H1 (cell line): ENCODE data around the gene POLR3E. TPM values are rescaled to one million over a fixed set of nuclear protein-coding genes. Genes with fewer than 3 reads are reported as not detected.

Source experiments
- HDAC2 ChIP-seq, 2 experiments: fragments of 300-600 bp in 1 of 2; sonication (generic) in 1 of 2; IDR thresholded peaks; 2 replicates each; pipeline ENCODE4 v1.6.1; 2011 to 2012; ENCODE audit warnings: low read depth in 2 of 2, low read length in 2 of 2, mild to moderate bottlenecking in 2 of 2, moderate library complexity in 2 of 2, borderline replicate concordance in 1 of 2, inconsistent platforms in 1 of 2
- RNF2 ChIP-seq: fragments of 200-900, 300-1000 bp; sonication (generic); IDR thresholded peaks from 2 replicates; pipeline ENCODE4 v1.7.1; 2016; ENCODE audit warnings: borderline replicate concordance, low read depth, mild to moderate bottlenecking, antibody characterized with exemption, low read length; ENCODE audit not compliant: poor library complexity, severe bottlenecking; ENCODE audit errors: missing control alignments
- SIN3A ChIP-seq, 2 experiments: IDR thresholded peaks in 1 of 2; conservative IDR thresholded peaks in 1 of 2; 2 replicates each; pipeline ENCODE4 v1.6.1; 2011 to 2012; ENCODE audit warnings: low read length in 2 of 2, improper control_type of control experiment in 1 of 2, low read depth in 1 of 2, mild to moderate bottlenecking in 1 of 2
- USF2 ChIP-seq: IDR thresholded peaks from 2 replicates; pipeline ENCODE4 v1.6.1; 2011; ENCODE audit warnings: low read length, improper control_type of control experiment
- polyA plus RNA-seq, 7 experiments: library from polyadenylated mRNA; depleted of rRNA in 3 of 7; stranded (reverse) in 5 of 7; unstranded in 2 of 7; fragments of >200 nt in 5 of 7; fragments of 200-250 nt in 2 of 7; gene quantifications; 1 replicate in 5 of 7; 2 replicates in 1 of 7; 4 replicates in 1 of 7; pipeline versions ENCODE4 v1.2.1 to v1.2.3, GENCODE V29; 2011 to 2013; ENCODE audit warnings: missing spikeins in 2 of 7, mixed read lengths in 2 of 7
- total RNA-seq: library from RNA; stranded (reverse); fragmentation: NEBNext Ultra II Directional; extraction: Animal tissue kit (Norgen Biotek cat#: 25700); gene quantifications from 2 replicates; pipeline ENCODE4 v1.2.1, GENCODE V29; 2021

POLR3E gene
- total and polyA plus RNA-seq, 2 of the 8 experiments (the other 6 are each of a cell fraction or from before 2014, with no cell fraction given), result 96.5 to 125 TPM

DNA sequence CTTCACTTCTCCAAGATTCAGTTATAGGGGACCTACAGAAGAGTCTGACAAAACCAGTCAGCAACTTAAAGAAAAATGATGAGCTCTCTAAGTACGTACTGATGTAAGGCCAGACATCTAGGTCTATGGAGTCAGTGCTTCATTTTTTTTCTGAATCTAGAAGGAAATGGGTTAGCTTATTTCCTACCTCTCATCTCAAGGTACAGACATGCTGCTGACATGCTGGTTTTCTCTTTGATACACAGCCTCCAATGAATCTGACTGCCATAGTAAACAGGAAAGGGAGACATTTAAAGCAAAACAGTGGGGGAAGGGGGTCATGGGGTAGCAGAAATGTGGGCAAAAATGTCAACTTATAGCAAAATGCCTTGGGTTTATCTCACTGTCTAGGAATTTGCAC lies 60.8 kb downstream of the POLR3E start (continued):
- TF ChIP-seq SIN3A (conservative IDR thresholded peaks at IDR 0.05 in 1 of 2, IDR thresholded peaks at IDR 0.05 in 1 of 2; ENCODE audit: low read depth in 1 of 2, low read length in 2 of 2) (no peak), HDAC2 (IDR thresholded peaks at IDR 0.05; ENCODE audit: borderline replicate concordance in 1 of 2, low read depth in 2 of 2, low read length in 2 of 2) (no peak), RNF2 (no peak), USF2 (no peak)
